Muscle of back (tissue), 11 donors: ENCODE data around the gene PIGN. TPM values are rescaled to one million over a fixed set of nuclear protein-coding genes. Genes with fewer than 3 reads are reported as not detected.

Experiments used
- DNase-seq, 3 donors: peaks; one replicate each; pipeline versions ENCODE4 v3.0.0 to v3.0.0-alpha.2; 2013
- polyA plus RNA-seq, 10 donors: library from polyadenylated mRNA; unstranded; fragments of 120-200 nt; gene quantifications; one replicate each; pipeline ENCODE4 v1.2.1, GENCODE V29; 2013; ENCODE audit not compliant: insufficient read length in 10 of 10

Gene PIGN
- polyA plus RNA-seq, 10 donors, result 13.0 to 23.0 (median 20.1) TPM

DNA sequence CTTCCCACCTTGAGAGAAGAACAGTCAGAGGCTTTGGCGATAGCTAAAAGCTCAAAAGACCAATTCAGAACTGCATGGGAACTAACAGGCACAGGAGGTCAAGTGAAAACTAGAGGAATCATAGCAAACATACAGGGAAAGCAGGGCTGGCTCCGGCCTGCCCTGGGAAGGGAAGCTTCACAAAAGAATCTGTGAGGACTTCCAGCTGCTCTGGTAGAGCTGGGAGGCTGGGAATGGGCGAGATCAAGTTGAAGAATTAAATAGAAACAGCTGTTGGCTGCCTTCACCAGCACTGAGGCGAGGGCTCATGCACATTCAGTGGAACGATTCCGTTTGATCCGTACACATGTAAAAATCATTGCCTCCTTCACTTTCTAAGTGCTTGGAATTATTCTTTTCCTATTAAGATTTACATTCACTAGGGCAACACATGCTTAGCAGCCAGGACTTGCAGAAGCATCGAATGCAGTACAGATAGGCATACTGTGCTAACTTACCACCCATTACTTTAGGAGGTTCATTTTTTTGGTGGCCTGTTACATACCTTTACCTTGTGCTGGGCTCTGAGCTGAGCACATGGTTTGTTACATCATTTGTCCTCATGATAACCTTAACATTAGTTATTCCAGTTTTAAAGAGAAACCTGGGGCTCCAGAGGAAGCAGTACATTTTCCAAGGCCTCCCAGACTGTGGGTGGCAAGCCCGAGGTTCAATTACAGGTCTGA lies 168.7 kb downstream of the PIGN start:
- DNase-seq, result peak; percentile 86 to 95 (median 91)

DNA sequence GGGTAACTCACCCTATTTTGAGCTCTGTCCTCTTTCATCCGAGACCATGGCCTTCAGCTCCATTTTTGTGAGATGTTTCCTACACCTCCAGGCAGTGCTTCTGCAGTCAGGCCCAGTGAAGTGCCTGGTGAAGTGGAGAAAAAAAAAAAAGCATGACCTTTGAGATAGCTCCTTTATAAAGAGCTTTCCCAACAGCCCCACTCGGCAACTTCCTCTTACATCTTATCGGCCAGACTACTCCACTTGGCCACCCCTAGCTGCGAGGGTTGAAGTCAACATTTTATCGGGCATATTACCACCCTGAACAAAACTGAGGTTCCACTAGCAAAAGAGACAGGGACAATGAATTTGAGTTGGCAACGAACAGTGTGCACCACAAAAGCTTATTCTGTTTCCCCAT lies 169.2 kb downstream of the PIGN start:
- DNase-seq, result peak in 2 of 3 donors; percentile 16 to 36

DNA sequence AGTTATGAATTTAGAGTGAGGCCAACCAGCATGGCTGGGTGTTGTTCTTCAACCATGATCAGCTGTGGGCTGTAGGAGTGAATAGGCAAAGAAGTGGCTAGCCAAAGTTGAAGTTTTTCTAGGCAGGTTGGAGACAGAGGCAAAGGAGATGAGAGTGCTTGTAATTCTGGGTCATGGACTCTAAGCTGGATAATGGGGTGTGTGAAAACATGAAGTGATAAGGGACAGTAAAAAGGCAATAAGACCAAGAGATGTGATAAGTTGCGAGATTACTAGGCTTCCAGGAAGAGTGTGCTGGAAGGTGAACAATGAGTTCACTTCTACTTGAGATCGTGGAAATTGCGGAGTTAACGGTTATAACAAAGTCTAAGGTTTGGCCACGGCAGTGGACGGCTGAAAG lies 175.4 kb downstream of the PIGN start:
- DNase-seq, result no peak

DNA sequence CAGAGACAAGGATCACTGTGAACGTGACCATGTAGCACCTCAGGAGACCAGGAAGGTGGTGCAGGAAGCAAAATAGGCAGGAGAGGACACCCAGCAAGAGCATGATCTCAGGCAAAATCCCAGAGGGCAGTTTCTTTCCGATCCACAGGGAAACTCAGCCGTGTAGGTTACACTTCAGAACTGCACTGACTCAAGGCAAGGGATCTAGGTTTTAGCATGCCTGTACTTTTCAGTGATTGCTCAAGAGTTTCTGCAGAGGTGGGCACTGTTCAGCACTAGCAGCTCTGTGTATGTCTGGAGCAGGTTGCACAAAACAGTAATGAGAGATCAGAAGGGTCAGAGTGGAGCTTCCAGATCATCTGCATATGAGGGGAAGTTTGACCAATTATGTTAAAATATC lies 177.3 kb downstream of the PIGN start:
- no peak for DNase-seq

DNA sequence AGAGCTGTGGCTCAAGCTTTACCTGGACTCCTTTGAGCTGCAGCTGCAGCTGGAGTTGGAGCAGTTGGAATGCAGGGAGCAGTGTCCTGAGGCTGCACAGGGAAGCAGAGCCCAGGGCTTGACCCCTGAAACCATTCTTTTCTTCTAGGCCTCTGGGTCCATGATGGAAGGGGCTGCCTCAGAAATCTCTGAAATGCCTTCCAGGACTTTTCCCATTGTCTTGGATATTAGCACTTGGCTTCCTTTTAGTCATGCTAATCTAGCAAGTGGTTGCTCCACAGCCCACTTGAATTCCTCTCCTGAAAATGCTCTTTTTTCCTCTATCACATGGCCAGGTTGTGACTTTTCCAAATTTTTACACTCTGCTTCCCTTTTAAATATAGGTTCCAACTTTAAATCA lies 185.5 kb downstream of the PIGN start:
- no peak for DNase-seq

DNA sequence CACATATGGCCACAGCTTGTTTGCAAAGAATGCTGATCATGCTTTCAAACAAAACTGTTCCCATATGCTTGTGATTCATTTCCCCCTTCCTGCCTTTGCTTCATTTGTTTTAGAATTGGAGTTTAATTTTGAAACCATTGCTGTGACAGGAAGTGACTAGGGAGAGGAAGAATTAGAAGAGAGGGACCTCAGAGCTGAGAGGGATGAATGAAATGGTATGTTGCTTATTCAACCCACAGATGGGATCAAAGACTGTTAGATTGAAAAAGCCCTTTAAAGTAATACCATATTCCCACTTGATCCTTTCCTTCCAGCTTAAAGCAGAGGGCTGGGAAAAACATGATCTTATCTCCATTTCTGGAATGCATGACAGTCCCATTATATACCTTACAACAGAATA lies 187.9 kb downstream of the PIGN start:
- DNase-seq, result peak in 2 of 3 donors; percentile 35 to 91

DNA sequence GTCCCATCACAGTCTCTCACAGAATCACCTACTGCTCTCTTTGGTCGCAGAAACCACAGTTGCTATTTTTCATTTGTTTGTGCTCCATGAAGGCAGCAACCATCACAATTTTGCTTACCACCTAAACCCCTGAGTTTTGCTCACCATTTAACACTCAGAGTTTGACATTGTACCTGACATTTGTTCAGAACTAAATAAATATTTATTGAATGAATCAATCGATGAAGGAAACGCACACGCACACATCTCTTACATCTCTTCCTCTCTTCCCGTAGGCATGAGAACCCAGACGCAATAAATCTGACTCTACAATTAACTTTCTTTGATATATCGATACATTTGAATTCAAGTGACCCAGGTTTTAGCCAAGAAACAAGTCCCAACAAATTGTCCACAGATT lies 188.5 kb downstream of the PIGN start:
- no peak for DNase-seq

DNA sequence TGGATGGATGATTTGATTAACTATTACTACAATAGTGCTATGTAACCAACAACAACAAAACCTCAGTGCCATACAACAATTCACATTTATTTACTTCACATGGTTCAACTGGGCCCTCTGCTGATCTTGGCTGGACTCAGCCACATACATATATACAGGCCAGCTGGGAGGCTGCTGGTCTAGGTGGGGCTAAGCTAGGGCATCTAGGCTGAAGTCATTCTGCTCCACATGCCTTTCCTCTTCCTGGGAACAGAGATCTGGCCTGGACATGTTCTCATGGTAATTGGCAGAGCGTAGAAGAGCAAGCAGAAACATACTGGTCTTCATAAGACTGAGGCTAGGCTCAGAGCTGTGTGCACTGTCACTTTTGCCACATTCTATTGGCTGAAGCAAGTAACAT lies 191.2 kb downstream of the PIGN start:
- no peak for DNase-seq

DNA sequence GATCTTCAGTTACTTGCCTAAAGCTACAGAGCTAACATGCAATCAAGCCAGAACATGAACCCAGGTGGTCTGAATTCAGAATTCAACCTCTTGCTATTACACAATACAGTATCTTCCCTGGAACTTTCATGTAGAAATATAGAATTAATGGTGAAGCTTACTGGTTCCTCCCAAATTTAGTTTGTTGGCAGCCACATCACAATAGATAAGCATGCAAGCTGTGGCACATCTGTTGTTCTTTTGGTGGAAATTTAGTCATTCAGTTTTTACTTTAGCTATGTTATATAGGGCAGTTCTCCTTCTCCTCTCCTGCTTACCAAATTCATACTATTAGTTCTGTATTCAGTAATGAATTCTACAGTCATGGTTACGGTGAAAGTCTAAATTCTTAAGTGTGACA lies 193.0 kb downstream of the PIGN start:
- no peak for DNase-seq

DNA sequence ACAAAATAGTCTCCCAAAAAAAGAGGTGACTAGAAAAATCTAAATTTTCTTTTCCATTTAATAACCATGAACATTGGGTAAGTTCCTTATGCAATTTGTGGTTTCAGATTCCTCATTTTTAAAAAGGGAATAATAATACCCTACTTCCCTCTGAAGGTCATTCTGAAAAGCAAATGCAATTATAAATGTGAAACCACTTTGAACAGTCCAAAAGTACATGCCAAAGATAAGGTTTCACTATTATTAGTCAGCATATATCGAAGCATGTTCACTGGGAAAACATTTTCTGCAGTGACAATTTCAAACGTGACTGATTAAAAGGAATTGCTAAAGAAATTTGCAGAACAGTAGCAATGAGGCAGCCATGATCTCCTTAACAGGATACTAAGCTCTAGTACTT lies 193.9 kb downstream of the PIGN start:
- no peak for DNase-seq

DNA sequence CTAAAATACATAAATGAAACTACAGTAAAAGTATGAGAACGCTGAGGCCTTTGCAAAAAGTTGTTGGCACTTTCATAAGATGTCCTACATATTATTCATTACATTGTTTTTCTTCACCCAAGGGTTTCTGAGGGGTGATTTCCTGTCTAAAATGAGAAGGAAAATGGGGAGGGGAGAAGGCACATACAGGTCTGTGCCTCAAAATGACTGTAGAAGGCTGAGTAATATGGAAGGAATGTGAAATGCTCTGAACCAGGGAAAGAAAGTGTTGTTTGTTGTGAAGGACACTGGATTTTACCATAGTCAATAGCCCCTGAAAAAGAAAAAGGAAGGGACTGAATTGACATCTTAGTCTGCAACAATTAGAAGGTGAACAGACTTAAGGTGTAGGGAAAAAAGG lies 194.6 kb downstream of the PIGN start:
- peak in 2 of 3 donors; percentile 37 to 77 for DNase-seq

DNA sequence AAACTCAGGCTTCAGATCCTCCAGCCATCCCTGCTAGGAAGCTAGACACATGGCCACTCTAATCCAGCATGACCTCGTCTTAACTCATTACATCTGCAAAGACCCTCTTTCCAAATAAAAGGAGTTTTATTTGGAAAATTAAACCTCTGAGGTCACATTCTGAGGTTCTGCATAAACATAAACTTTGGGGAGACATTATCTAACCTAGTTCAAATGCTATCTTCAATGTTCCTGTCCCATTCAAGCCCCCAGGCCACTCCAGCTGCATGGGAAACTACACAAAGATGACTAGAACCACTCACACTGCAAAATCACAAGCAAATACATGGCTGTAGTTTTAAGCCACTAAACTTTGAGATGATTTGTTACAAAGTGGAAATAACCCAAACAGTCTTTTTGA lies 195.0 kb downstream of the PIGN start:
- DNase-seq, result no peak

DNA sequence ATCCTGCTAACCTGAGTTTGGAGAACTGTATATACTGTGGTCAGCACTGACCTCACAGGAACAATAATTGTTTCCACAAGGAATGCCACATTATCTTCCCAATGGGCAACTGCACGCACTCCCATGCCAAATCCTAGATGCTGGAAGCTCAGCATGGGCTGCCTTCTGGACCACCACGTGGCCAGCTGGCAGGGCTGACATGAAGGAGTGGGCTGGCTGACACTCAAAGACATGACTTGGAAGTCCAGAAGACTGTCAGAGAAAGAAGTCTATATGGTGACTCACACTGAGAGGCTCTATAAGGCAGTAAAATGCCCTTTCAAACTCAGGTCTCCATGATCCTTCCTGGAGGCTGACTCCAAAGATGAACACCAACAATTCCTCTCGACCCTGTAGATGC lies 195.7 kb downstream of the PIGN start:
- no peak for DNase-seq

Other genes starting within 250 kb of the PIGN start
- 10 to 100 TPM; 13.2 to 23.7 (median 16.7) TPM for gene RELCH, start 199 bp upstream of the PIGN start, polyA plus RNA-seq
- 1 to 10 TPM; 2.8 to 4.4 (median 3.6) TPM for gene TNFRSF11A, start 138.3 kb upstream of the PIGN start, polyA plus RNA-seq